Inferior parietal cortex (tissue), 1 donor: Measurements from ENCODE around the gene TNFRSF25.
"Not testable (repeated sequence)": the region's sequence is repeated elsewhere in the genome, so short reads cannot be mapped to it uniquely, and the experiment has no call there.

Experiments used
- DNase-seq: peaks from one replicate; pipeline ENCODE4 v3.0.0-alpha.2; 2016; ENCODE audit errors: extremely low spot score

The TNFRSF25 gene

GRCh38 chr1:6502000-6502891 is 36.3 kb upstream of the TNFRSF25 start:
- no peak for DNase-seq

- no peak for DNase-seq
Measured at GRCh38 chr1:6501279-6501813, 35.4 kb upstream of the TNFRSF25 start.

- no peak for DNase-seq
Measured at GRCh38 chr1:6500544-6501278, 34.7 kb upstream of the TNFRSF25 start.

- DNase-seq = no peak
Measured at GRCh38 chr1:6499296-6499695, 33.3 kb upstream of the TNFRSF25 start.

- DNase-seq = no peak
Measured at GRCh38 chr1:6498576-6499111, 32.7 kb upstream of the TNFRSF25 start.

GRCh38 chr1:6497867-6498575 is 32.0 kb upstream of the TNFRSF25 start:
- DNase-seq = no peak

- no peak for DNase-seq
Measured at GRCh38 chr1:6497215-6497866, 31.4 kb upstream of the TNFRSF25 start.

GRCh38 chr1:6496890-6497214 is 30.9 kb upstream of the TNFRSF25 start:
- DNase-seq = no peak

- DNase-seq = no peak
Measured at GRCh38 chr1:6496365-6496721, 30.4 kb upstream of the TNFRSF25 start.

- DNase-seq = no peak
Measured at GRCh38 chr1:6495540-6496364, 29.8 kb upstream of the TNFRSF25 start.

GRCh38 chr1:6495041-6495441 is 29.1 kb upstream of the TNFRSF25 start:
- no peak for DNase-seq

GRCh38 chr1:6494627-6495026 is 28.7 kb upstream of the TNFRSF25 start:
- no peak for DNase-seq

GRCh38 chr1:6493834-6494223 is 27.9 kb upstream of the TNFRSF25 start:
- DNase-seq = not testable (repeated sequence)

GRCh38 chr1:6491966-6492365 is 26.0 kb upstream of the TNFRSF25 start:
- no peak for DNase-seq

GRCh38 chr1:6491480-6491962 is 25.5 kb upstream of the TNFRSF25 start, which contains the start of gene PLEKHG5:
TSS of gene PLEKHG5 (minus strand) at chr1:6491667. CDS start at chr1:6477571, 14,096 bp downstream.
- DNase-seq = no peak

- no peak for DNase-seq
Measured at GRCh38 chr1:6491081-6491449, 25.1 kb upstream of the TNFRSF25 start.

- DNase-seq = no peak
Measured at GRCh38 chr1:6490181-6491080, 24.5 kb upstream of the TNFRSF25 start.

GRCh38 chr1:6489799-6490180 is 23.8 kb upstream of the TNFRSF25 start:
- DNase-seq = peak; percentile 69

- no peak for DNase-seq
Measured at GRCh38 chr1:6489383-6489765, 23.4 kb upstream of the TNFRSF25 start.
